GM21423 (cell line): ENCODE results near the gene TBX1.
"Not testable (repeated sequence)": the region's sequence is repeated elsewhere in the genome, so short reads cannot be mapped to it uniquely, and the experiment has no call there.

Experiments
- ATAC-seq: cut with Tn5 transposase; IDR thresholded peaks from one replicate; pipeline ENCODE4 v1.9.1; 2021; ENCODE audit warnings: mild to moderate bottlenecking, moderate library complexity; ENCODE audit not compliant: unreplicated experiment

The TBX1 gene

DNA sequence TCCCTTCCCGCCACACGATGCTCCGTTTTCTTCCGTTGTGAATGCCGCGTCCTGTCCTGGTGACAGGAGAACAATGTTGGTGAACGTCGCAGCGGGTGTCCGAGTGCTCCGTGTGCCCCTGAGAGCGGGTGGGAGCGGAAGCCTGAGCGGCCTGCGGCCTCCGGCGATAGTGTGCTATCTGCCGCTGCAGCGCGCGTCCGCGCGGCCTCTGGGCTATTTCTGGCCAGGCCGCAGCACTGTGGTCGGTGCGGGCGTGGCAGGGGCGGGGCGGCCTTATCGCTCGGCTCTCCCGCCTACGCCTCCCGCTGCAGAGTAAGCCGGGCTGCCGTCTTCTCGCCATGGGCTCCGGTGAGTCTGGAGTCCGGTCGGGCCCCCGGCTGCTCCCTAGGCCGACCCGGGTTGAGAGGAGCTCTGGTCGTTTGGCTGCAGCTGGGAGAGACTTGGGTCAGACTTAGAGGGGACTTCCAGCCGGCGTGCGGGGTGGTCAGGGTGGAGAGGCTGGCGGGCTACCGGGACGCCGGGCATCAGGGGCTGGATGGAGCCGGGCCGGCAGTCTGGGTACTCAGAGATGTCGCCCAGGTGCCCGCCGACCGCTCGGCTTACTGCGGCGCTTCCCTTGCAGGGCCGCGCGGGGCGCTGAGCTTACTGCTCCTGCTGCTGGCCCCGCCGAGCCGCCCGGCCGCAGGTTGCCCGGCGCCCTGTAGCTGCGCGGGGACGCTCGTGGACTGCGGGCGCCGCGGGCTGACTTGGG is 37.2 kb upstream of the TBX1 start, which contains the start of gene GP1BB:
TSS of gene GP1BB (plus strand) at position 308 of the 751 bp plus-strand sequence. CDS start at position 339, 31 bp downstream.
- no peak for ATAC-seq

DNA sequence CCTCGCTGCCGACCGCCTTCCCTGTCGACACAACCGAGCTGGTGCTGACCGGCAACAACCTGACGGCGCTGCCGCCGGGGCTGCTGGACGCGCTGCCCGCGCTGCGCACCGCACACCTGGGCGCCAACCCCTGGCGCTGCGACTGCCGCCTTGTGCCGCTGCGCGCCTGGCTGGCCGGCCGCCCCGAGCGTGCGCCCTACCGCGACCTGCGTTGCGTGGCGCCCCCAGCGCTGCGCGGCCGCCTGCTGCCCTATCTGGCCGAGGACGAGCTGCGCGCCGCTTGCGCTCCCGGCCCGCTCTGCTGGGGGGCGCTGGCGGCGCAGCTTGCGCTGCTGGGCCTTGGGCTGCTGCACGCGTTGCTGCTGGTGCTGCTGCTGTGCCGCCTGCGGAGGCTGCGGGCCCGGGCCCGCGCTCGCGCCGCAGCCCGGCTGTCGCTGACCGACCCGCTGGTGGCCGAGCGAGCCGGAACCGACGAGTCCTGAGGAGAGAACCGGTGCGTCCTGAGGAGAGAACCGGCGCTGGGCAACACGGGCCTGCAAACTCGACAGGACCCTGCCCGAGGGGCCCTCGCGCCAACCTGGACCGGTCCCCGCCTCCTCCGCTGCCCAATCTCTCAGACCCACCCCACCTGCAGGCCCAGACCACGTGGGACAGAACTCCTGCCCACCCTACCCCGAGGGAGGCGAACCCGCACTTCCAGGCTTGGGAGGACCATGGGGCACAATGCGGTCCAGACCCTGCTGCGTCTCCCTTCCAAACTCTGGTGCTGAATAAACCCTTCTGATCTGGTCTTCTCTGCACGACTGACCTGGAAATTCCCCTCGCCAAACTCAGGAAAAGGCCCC is 36.4 kb upstream of the TBX1 start:
- ATAC-seq: no peak

DNA sequence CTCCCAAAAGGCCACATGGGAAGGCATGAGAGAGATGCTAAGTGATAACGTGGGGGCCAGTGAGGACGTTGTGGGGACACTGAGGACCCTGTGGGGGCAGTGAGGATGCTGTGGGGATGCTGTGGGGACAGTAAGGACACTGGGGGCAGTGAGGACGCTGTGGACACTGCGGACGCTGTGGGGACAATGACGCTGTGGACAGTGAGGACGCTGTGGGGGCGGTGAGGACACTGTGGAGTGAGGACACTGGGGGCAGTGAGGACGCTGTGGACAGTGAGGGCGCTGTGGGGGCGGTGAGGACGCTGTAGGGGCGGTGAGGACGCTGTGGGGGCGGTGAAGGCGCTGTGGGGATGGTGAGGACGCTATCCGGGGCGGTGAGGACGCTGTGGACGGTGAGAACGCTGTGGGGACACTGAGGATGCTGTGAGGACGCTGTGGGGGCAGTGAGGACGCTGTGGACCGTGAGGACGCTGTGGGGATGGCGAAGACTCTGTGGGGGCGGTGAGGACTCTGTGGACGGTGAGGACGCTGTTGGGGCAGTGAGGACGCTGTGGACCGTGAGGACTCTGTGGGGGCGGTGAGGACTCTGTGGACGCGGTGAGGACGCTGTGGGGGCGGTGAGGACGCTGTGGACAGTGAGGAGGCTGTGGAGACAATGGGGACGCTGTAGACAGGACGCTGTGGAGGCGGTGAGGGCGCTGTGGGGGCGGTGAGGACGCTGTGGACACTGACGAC is 35.5 kb upstream of the TBX1 start:
- ATAC-seq: no peak

DNA sequence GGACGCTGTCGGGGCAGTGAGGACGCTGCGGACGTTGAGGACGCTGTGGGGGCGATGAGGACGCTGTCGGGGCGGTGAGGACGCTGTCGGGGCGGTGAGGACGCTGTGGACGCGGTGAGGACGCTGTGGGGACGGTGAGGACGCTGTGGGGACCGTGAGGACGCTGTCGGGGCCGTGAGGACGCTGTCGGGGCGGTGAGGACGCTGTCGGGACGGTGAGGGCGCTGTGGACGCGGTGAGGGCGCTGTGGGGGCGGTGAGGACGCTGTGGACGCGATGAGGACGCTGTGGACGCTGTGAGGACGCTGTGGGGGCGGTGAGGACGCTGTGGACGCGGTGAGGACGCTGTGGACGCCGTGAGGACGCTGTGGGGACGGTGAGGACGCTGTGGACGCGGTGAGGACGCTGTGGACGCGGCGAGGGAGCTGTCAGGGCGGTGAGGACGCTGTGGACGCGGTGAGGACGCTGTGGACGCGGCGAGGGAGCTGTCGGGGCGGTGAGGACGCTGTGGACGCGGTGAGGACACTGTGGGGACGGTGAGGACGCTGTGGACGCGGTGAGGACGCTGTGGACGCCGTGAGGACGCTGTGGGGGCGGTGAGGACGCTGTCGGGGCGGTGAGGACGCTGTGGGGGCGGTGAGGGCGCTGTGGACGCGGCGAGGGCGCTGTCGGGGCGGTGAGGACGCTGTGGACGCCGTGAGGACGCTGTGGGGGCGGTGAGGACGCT is 34.4 kb upstream of the TBX1 start:
- ATAC-seq: not testable (repeated sequence)

DNA sequence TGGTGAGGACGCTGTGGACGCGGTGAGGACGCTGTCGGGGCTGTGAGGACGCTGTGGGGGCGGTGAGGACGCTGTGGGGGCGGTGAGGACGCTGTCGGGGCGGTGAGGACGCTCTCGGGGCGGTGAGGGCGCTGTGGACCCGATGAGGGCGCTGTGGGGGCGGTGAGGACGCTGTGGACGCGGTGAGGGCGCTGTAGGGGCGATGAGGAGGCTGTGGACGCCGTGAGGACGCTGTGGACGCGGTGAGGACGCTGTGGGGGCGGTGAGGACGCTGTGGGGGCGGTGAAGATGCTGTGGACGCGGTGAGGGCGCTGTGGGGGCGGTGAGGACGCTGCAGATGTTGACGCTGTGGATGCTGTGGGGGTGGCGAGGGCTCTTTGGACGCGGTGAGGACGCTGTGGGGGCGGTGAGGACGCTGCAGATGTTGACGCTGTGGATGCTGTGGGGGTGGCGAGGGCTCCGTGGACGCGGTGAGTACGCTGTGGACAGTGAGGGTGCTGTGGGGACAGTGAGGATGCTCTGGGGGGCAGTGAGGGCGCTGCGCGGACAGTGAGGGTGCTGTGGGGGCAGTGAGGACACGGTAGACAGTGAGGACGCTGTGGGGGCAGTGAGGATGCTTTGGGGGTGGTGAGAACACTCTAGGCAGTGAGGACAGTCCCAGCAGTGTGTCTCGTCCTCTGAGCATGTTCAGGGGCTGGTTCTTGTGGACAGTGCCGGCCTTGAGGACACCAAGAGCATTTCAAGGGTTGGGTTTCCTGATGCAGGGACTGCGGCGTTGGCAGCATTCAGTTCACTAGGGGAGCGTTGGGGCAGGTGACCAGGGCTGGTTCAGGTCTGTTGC is 33.0 kb upstream of the TBX1 start:
- ATAC-seq: no peak

DNA sequence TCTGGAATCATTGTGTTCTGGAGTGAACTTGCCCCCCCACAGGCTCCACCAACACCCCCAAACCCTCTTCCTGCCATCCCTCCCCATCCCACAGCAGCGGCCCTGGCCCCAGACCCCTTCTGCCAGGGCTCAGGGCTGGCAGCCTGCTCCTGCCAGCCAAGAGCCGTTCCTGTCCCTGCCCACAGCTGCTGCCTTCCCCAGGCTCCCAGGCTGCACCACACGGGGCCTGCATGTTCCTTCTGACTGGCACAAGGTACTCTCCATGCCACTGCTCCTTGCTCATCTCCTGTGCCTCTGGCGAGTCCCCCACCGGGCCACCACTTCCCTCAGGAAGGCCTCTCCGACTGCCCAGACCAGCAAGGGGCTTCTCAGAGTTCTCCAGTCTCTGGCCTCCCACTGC is 32.3 kb upstream of the TBX1 start:
- ATAC-seq: no peak

DNA sequence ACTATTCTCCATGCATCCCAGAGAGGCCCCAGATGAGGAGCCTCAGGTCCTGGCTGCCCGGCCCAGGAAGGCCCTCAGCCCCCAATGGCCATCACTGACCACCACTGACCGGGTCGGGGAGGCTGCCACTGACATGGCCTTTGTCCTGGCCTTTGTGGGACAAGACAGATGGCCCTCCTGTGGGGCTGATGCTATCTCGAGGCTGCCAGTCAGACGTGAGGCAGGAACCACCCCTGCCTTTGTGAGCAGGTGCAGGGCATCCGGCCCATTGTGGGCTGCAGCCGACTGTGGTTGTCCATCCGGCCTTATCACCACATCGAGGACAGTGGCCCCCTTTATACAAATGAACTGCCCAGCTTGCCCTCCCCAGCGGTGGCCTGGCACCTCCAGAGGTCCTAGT is 31.7 kb upstream of the TBX1 start:
- ATAC-seq: no peak

DNA sequence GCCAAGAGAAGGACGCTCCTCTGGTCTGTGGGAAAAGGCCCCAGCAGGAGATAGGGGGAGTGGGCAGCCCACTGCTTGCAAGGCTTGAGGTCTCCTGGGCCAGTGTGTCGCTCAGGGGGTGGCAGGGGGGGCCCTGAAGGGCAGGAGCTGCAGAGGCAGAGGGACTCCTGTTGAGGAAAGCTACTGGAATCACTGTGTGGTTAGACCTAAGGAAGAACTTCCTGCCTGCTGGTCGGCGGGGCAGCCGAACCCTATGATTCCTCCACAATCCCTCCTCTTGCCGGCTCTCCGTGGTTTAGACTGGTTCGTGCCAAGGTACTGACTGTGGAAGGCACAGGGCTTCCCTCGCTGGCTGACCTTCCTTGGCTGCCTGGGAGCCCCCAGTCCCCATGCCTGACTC is 31.1 kb upstream of the TBX1 start:
- ATAC-seq: no peak

DNA sequence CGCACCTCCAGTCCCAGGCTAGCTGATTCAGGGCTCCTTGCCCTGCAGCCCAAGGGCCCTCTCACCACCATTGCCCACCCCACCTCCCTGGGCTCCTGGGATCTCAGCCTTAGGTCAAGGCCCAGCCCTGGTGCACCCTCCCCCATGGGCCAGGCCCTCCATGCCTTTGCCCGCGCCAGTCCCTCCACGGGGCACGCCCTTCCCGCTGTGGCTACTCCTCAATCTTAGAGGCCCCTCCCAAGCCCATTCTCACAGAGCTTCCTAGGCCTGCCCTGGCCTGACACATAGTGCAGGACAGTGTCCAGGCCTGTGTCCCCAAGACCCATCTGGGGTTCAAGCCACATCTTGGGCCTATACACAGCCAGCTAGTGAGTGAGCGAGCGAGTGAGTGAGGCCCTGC is 30.4 kb upstream of the TBX1 start:
- ATAC-seq: no peak

DNA sequence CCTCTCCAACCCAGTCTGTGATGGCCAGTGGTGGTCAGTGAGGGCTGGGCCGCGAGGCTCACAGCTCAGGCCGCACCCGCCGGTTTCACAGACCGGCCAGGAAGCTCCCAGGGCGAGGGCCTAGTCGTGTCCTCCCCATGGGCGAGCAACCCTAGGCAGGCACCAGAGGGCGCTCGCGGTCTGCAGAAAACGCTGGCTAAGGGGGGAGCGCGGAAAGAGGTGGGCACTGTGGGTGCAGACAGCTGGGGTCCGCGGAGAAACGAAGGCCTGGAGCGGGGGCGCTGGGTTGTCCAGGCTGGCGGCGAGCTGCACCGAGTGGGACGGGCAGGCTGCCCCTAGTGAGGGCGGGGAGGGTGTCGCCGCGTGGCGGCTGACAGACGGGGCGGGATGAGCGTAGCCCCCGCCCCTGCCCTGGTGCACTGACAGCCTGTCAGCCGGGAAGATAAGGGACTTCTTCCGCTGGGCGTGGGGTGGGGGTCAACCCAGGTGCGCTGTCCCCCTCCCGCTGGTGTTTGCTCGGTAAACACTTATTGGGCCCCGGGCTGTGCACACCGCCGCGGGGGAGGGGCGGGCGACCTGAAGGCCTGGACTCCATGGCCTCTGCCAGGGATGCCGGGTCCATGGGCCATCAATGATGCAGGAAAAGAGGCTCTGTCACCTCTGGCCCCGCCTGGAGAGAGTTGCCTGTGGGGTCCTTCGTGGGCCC is 29.8 kb upstream of the TBX1 start:
- no peak for ATAC-seq

DNA sequence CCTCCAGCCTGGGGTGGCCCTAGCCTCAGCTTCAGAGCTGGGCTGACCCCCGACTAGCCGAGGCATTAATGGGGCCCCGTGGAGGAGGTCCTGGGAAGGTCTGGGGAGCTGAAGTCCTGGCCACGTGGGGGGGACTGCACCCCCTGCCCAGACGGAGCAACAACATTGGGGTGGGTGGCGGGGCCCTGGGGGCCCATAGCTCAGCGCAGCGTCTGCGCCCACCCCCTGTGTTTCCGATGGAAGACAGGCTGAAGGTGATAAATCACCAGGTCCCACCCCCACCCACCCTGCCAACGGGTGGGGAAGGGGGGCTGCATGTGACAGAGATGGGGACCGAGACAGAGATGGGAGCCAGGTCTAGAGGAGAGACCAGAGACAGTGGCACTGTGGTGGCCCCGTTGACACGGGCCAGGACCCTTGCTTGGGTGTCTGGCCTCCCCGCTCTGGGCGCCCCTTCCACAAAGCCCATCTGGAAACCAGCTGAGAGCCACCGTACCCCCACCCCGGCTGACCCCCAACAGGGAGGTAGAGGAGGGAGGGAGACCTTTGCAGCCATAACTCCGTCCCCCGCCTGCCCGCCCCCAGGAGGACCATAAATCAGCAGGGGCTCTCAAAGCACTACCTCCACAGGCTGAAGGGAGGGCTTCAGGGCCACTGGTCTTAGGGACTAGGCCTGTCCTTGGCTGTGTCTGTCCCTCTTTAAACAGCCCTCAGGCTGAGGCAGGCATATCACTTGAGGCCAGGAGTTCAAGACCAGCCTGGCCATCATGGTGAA is 29.0 kb upstream of the TBX1 start:
- no peak for ATAC-seq

DNA sequence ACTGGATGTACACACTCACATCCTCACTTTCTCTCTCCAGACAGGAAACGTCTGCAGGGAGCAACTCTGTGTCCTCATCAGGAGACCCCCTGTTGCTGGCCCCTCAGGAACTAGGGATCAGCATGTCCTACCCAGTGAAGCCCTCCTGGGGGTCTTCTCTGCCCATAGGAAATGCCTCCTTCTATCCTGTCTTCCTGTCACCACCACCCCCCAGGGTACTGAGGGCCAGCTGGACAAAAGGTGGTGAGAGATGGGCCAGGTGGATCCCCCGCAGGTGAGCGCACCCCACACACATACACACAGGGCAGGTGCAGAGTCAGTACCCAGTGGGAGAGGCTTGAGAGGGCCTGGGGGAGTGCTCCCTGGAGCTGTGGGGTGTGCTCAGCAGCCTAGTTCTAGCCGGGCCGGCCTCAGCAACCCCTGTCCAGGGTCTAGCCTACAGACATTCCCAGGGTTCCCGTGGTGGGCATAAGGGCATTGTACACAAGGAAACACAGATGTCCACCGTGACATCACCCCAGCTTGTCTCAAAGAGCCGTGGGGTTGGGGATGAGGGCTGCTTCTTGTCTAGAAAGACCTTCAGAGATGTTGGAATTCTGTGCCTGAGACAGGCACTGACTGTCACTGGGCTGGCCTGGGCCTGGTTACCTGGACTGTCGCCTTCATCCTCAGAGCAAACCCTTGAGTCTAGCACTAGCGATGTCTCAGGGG is 28.0 kb upstream of the TBX1 start:
- ATAC-seq: no peak

DNA sequence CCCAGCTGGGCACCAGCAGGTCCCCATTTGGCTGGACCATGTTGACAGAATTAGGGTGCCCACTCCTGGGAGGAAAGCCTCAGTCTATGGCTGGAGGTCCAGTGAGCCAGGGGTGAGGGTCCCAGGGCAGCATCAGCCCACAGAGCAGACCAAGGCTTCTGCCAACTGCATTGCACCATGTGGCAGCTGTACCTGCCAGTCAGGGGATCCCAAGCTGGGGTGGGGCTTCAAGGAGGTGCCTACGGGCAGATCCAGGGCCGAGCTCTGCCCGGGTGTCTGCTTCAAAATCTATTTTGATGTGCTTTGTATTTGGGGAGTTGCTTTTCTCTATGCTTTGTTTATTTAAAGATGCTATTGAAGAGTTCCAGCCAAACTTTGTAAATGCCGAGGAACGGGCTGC is 26.8 kb upstream of the TBX1 start:
- ATAC-seq: no peak

DNA sequence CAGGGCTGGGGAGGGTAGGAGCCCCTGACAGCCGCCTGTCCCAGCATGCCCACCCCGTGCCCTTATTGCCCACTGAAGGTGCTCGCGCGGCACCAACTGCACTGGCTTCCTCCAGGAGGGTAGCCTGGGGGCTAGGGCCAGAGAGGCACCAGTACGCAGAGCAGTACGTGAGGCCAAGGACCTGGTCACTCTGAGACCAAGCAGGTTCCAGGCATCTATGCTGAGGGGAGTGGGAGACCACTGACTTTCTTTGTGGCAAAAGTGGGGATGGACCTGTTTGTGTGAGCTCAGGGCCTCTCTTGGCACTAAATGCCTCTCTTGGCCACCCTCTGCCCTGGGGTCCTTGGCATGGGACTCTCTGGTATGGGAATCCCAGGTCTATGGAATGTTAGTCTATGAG is 26.4 kb upstream of the TBX1 start:
- no peak for ATAC-seq

DNA sequence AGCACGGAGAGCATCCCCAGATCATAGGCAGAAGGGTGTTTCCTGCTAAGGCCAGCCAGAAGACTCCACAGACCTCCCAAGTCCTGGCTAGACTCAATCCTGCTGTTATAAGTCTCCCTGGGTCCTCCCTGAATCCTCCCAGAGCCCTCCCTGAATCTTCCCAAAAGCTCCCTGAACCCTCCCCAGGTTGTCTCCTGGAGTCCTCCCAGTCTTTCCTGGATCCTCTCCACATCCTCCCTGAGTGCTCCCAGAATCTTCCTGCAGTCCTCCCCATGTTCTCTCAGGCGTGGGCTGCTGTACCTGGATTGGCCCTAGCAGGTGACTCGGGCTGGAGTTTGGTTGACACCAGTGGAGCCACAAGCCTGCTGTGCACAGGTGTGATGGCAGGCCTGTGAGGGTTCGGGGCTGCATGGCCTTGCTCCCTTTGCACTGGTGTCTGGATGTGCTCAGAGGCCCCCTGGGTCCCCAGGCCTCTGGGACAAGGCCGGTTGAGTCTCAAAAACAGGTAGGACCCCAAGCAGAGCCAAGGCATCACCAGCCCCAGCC is 25.7 kb upstream of the TBX1 start:
- ATAC-seq: no peak

DNA sequence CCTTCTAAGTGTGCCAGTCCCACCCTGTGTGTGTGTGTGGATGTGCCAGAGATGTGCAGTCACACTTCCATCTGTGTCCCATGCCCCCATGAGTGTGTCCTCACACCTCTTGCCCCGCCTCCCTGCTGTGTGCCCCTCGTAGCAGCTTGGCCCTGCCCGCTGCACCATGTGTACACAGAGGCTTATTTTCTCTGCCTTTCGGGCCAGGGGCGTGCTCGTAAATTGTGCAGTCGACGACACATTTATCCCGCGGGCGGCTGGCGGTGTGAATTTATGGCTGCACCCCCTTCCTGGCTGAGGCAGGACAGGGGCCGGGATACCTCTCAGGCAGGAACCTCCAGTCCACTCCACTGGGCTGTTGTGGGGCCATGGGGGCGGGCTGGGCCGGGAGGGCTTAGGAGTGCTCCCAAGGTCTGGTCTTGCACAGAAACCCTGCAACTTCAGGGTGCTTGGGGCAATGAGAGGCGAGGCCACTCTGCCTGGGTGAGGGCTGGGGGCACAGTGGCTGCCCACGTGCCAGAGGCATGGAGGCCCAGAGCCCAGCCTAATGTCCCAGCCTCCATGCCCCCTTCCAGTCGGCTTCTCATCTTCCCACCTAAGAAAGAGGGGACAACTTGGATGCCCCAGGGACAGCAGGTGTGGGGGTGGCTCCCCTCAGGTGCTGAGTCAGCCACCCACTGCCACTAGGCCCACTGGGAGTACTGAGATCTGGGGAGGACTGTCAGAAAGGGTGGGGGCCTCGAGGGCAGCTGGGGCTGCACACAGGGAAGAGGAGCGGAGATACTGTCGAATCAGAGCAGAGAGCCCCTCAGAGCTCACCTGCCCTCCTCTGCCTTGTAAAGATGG is 24.7 kb upstream of the TBX1 start:
- no peak for ATAC-seq
